Measurements from ENCODE around the gene WDR75. TPM values are rescaled to one million over a fixed set of nuclear protein-coding genes. Genes with fewer than 3 reads are reported as not detected.

Gene WDR75
- total and polyA plus RNA-seq, 2 of the 4 experiments (the other 2 are of a cell fraction), result 21.7 to 52.2 TPM

GRCh38 chr2:189502714-189503113, 61.4 kb downstream of the WDR75 start:
- no peak for TF ChIP-seq RFX5 (IDR thresholded peaks at IDR 0.05; ENCODE audit: low read depth, low read length)
- TF ChIP-seq SMC3 (IDR thresholded peaks at IDR 0.05; ENCODE audit: low read depth, low read length), result no peak
- TF ChIP-seq RCOR1 (IDR thresholded peaks at IDR 0.05; ENCODE audit: insufficient replicate concordance, low read length), result no peak
- TF ChIP-seq FOS (IDR thresholded peaks at IDR 0.05; ENCODE audit: low read depth, low read length), result no peak
- no peak for TF ChIP-seq POLR2A (IDR thresholded peaks at IDR 0.05; ENCODE audit: low read depth, low read length)
- TF ChIP-seq USF2 (IDR thresholded peaks at IDR 0.05; ENCODE audit: low read depth, low read length), result no peak
- no peak for TF ChIP-seq CTCF (conservative IDR thresholded peaks at IDR 0.05; ENCODE audit: low read depth, low read length)
- TF ChIP-seq ELK1 (IDR thresholded peaks at IDR 0.05; ENCODE audit: borderline replicate concordance, low read depth, low read length), result no peak
- TF ChIP-seq RAD21 (IDR thresholded peaks at IDR 0.05; ENCODE audit: low read length), result no peak
- no peak for TF ChIP-seq MAZ (IDR thresholded peaks at IDR 0.05; ENCODE audit: borderline replicate concordance, low read depth, low read length)
- no peak for TF ChIP-seq CHD1 (IDR thresholded peaks at IDR 0.05; ENCODE audit: low read depth, low read length)
- no peak for TF ChIP-seq MAFK (IDR thresholded peaks at IDR 0.05; ENCODE audit: low read depth, low read length)
- TF ChIP-seq NFE2L2 (IDR thresholded peaks at IDR 0.05; ENCODE audit: low read depth, low read length), result no peak
- TF ChIP-seq BHLHE40 (IDR thresholded peaks at IDR 0.05; ENCODE audit: low read depth, low read length), result no peak
- TF ChIP-seq MXI1 (IDR thresholded peaks at IDR 0.05; ENCODE audit: borderline replicate concordance, low read depth, low read length), result no peak
- TF ChIP-seq CEBPB (IDR thresholded peaks at IDR 0.05; ENCODE audit: low read depth, low read length), result no peak
- Histone ChIP-seq H3K4me2 (ENCODE audit: low read depth, low read length) (no peak overlapping the region), H3K27me3 (ENCODE audit: control insufficient read depth, insufficient read depth, low read length) (no peaks in the 10 kb centered on the region), H2AK5ac (ENCODE audit: low read depth, low read length) (no peak overlapping the region), H4K20me1 (ENCODE audit: insufficient read depth, low read length) (no peaks in the 10 kb centered on the region), H3K79me1 (ENCODE audit: low read depth in 1 of 2, low read length in 2 of 2) (no peaks in the 10 kb centered on the region), H3K9me1 (ENCODE audit: insufficient read depth, low read length) (no peaks in the 10 kb centered on the region), H4K8ac (ENCODE audit: low read depth in 2 of 2, low read length in 2 of 2) (no peak overlapping the region), H3K23ac (ENCODE audit: low read depth, low read length) (no peak overlapping the region), H4K91ac (ENCODE audit: insufficient read depth, low read depth, low read length) (no peak overlapping the region), H3K9me3 (ENCODE audit: control insufficient read depth, insufficient read depth, low read length) (no peaks in the 10 kb centered on the region), H3K9ac (ENCODE audit: low read depth, low read length) (no peak overlapping the region), H2AFZ (replicated peaks; ENCODE audit: low read length, poor library complexity) (no peak overlapping the region), H2AK9ac (replicated peaks; ENCODE audit: low read depth, low read length, poor library complexity) (no peak overlapping the region), H2BK20ac (ENCODE audit: low read depth, low read length) (no peak overlapping the region), H3K36me3 (ENCODE audit: control insufficient read depth, insufficient read depth, low read length) (no peaks in the 10 kb centered on the region), H3K4me3 (ENCODE audit: insufficient read depth, low read depth, low read length) (no peak overlapping the region), H2BK15ac (ENCODE audit: low read depth, low read length) (no peak overlapping the region), H3K4me1 (ENCODE audit: control insufficient read depth, insufficient read depth, low read length) (no peaks in the 10 kb centered on the region), H3K18ac (ENCODE audit: low read depth, low read length) (no peak overlapping the region), H2BK120ac (ENCODE audit: low read depth, low read length) (no peak overlapping the region), H3K27ac (ENCODE audit: insufficient read depth, low read length) (no peak overlapping the region), H3K4ac (ENCODE audit: low read depth, low read length) (no peak overlapping the region), H3K14ac (replicated peaks; ENCODE audit: low read depth, low read length) (no peak overlapping the region), H4K5ac (ENCODE audit: low read depth, low read length) (no peak overlapping the region), H3K56ac (ENCODE audit: extremely low read depth, insufficient read depth, low read length) (no peak overlapping the region), H2BK5ac (ENCODE audit: low read depth, low read length, poor library complexity, severe bottlenecking) (no peak overlapping the region)
- CTCF ChIA-PET, result interaction anchor here (0.8 to 1.0 kb wide), 2 partner anchors 130 to 260 kb away, joined by 3 read pairs; partner anchors contain the start of gene OSGEPL1
- WGBS, 2 experiments (ENCODE audit: extremely low coverage in 2 of 2, insufficient read length in 1 of 2), result no CpG with 5 or more reads among the region's 2 CpGs
- in situ Hi-C loops (cut with MboI; ENCODE audit: low sequenced_read_pairs) (no loop called here), dilution Hi-C loops (cut with HindIII; ENCODE audit: low sequenced_read_pairs, unreplicated experiment) (no loop called here), intact Hi-C loops (cut with micrococcal nuclease) (no loop called here)
- POLR2A ChIA-PET (ENCODE audit: unreplicated experiment), result interaction anchor here (0.6 kb wide), 1 partner anchor 17 kb away, joined by 3 read pairs; no protein-coding TSS in a partner anchor
- ATAC-seq (ENCODE audit: low read depth), result no peak
- no TSS peak for BruUV-seq (replicated peaks)
- DNase-seq, result no peak

All from IMR-90 (cell line).